HG02884 (cell line): ENCODE data around the gene RNF169.

Experiments
- ATAC-seq: cut with Tn5 transposase; IDR thresholded peaks from one replicate; pipeline ENCODE4 v1.9.1; 2021; ENCODE audit warnings: mild to moderate bottlenecking, moderate library complexity; ENCODE audit not compliant: unreplicated experiment

The RNF169 gene

DNA sequence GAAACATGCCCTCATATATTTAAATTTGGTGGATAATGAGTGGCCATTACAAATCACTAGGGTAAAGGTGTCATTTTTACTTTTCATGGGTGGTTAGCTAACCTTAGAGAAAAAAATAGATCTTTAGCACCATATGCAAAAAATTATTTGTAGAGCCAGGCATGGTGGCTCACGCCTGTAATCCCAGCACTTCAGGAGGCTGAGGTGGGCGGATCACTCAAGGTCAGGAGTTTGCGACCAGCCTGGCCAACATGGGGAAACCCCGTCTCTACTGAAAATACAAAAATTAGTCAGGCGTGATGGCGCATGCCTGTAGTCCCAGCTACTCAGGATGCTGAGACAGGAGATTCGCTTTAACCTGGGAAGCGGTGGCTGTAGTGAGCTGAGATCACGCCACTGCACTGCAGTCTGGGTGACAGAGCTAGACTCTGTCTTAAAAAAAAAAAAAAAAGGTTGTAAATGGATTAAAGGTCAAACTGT is 19.6 kb downstream of the RNF169 start:
- ATAC-seq = peak; percentile 65

GRCh38 chr11:74769055-74769707 is 20.5 kb downstream of the RNF169 start:
- no peak for ATAC-seq

DNA sequence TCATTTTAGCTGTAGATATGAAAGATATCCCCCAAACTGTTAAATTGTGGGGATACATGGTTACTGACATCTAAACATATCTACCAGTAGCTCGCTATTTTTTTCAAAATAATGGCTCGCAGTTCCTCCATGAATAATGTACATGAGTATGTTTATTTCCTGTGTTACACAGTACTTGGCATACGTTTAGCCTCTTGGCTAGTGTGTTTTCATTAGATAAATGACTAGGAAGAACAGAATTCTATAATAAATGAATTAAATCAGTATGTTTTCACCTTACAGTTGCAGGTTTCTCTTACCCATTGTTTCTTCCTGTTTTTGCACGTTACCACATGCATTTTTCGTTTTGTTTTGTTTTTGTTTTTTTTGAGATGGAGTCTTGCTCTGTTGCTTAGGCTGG is 21.8 kb downstream of the RNF169 start:
- no peak for ATAC-seq

GRCh38 chr11:74771139-74771538 is 22.5 kb downstream of the RNF169 start:
- ATAC-seq = no peak

DNA sequence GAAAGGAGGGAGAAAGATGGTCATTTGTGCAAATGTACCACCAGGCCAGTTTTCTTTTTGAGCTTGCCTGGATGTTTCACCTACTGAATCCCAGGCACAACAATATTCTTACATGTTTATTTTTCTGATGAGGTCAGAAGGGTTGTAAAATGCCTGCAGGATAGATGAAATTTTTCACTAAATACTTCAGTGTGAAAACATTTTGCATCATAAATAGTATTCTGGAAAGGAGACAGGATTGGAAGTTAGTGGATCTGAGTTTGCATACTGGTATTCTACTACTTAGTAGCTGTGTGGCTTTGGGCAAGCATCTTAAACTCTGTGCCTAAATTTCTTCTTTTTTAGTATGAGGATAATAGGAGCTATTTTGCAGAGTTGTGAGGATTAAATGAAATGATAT is 24.8 kb downstream of the RNF169 start:
- no peak for ATAC-seq

DNA sequence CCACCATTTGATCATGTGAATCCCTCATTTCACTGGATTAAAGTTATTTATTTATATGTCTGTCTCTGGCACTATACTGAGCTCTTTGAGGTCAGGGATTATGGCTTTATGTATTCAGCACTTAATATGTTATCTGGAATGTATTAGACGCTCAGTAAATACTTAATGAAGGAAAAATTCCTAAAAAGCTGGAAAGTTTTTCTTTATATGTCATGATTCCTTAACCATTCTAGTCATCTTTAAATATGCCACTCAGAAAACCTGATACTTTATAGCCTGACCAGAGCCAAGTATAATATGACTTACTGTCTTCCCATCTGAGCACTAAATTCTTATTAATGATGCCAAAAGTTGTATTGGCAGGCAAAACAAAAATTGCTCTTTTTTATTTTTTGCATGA is 27.1 kb downstream of the RNF169 start:
- ATAC-seq = no peak

DNA sequence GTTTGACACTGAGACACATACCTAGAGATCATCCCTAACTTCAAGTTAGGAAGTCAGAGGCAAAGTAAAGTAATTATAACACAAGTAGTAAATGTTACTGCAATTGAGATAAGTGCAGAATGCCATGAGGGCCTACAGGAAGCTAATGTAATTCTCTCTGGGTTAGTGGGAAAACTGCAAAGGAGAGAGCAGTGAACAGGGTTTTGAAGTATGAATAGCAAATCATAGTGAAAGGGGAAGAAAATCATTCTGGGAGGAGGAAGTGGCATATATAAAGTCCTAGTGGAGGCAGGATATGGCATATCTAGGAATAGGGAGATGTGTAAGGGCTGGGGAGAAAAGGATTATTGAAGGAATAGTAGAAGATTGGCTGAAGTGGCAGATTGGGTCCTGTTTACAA is 27.9 kb downstream of the RNF169 start:
- no peak for ATAC-seq

- ATAC-seq = no peak
Observed at GRCh38 chr11:74777038-74777437, 28.4 kb downstream of the RNF169 start.

DNA sequence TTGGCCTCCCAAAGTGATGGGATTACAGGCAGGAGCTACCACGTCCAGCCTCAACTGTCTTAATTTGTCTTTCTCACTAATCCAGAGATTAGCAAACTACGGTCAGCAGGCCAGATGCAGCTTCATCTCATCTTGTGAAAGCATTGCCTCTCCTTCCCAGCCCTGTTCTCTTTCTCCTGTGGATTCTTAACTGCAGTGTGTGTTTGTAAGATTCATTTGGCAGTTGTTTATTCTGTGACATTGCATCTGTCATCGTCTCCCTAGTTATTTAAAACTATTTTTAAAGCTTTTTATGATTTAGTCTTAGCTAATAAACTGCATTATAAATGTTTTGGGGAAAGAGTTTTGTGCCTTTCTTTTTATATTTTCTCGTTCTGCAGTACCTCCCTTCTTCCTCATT is 29.2 kb downstream of the RNF169 start:
- ATAC-seq = no peak

GRCh38 chr11:74778581-74778980 is 29.9 kb downstream of the RNF169 start:
- ATAC-seq = no peak

DNA sequence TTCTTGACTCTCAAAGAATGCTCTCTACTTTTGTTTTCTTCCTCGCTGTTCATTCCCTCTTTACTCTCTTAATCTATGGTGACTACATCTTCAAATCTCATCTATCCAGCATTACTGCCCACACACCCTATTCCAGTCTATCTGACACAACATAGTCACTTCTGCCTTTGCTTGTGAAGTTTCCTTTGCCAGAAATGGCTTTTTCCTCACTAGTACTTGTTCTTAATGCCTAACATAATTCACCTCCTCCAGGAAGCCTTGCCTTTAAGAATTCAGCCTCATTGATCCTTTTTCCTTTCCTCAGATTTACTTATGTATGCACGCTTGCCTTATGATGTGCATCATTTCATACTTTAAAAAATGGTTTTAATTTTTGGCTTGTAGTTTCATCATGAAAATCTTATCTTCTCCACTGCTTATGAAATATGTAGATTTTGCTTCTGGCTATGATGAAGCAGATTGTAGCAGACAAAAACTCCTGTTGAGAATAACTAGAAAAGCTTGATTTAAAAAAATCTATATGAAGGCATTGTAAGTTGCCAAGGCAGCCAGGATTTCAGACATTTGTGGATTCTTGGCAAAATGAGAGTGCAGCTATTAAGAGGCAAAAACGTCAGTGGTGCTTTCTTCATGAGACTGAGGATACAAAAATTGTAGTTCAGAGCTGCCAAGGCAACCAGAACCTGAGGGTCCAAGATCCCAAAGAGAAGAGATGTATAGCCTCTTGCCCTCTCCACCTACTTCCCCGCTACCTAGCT is 31.8 kb downstream of the RNF169 start:
- ATAC-seq = no peak

- ATAC-seq = no peak
Observed at GRCh38 chr11:74783241-74783871, 34.7 kb downstream of the RNF169 start.

DNA sequence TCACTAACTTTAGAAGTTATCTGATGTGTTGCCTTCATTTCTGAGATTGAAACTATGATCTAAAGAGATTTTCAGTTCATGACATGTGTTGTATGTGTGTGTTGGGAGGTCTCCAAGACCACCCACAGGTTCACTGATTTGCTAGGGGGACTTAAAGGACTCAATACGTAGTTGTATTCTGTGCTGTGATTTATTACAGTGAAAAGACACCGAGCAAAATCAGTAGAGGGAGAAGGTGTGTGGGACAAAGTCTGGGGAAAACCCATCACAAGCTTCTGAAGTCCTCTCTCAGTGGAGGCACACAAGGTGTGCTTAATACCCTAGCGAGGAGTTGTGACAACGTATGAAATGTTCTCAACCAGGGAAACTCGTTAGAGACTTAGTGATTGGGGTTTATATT is 35.6 kb downstream of the RNF169 start:
- peak; percentile 56 for ATAC-seq

GRCh38 chr11:74784726-74785125 is 36.1 kb downstream of the RNF169 start:
- ATAC-seq = peak; percentile 4

DNA sequence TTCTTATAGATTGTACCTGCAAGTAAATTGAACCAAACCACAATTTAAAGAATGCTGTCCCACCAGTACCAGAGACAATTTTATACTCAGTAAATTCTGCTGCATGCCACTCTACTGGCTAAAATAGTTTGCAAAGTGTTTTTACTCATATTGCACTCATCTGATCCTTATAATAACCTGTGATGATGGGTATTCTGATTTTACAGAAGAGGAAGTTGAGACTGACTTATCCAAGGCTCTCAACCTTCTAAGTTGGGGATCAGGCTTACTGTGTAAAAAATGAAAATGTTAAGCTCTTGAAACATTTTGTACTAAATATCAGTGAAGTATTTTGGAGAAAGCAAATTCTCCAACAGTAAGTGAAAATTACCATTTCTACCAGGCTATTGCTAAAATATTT is 37.9 kb downstream of the RNF169 start:
- ATAC-seq = no peak

DNA sequence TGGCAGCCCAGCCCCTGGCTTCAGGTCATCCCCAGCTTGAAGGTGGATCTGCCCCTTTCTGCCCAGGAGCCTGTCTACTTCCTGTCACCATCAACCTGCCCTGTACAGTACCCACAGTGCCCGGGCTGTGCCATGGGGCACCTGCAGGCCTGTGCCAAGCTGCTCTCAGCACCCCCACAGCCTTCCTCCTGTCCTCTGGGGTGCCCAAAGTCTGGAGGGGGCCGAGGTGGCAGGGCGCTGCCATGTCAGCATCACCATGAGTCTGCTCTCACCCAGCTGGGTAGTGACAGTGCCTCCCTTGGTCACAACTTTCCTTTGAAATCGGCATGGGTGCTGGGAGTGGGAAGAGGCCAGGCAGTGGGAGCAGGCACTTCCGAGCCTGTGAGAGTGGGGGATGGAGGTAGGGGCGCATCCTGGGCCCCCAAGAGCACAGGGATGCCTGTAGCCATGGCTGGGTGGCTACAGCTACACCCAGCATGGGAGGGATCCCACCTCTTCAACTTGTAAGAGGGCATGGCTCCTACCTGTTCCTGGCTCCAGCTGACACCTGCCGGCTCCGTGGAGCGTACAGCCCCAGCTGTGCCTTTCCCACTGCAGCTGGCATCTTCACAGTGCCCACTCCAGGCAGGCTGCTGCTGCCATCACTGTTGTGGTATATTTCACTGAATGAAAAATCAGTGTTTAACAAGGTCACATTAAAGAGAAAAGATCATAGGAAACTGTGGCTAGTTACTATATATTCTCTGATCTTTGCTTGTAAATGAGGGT is 42.9 kb downstream of the RNF169 start:
- ATAC-seq = no peak

DNA sequence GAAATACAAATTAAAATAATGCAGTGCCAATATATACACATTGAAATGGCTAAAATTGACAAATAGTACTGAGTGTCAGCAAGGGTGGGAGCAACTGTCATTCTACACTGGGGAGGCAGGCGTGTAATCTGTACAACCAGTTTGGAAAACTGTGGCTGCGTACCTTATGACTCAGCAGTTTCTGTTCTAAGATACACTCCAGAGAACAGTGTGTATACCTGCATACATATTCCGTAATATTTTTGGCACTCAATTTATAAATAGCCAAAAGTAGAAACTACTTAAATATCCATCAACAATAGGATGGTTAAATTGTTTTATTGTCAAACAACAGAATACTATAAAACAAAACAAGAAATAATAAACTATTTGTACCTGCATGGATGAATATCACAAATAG is 57.6 kb downstream of the RNF169 start:
- ATAC-seq = no peak

DNA sequence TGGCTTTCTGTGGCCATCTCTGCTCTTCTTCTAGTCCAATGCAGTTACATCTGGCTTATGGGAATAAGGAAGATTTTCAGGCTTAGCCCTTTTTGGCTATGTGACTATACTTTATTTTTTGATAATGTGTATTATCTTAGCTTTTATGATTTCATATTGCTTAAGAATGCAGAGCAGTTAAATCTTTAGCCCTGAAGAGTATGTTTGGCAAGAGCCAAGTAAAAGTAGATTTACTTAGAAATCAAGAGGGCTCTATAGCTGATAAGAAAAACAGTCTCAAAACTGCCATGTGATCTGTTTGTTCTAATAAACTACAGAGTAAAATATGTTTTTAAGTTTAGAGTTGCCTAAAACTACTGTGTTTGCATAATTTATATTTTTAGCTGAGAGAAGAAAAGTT is 61.2 kb downstream of the RNF169 start:
- ATAC-seq = no peak

DNA sequence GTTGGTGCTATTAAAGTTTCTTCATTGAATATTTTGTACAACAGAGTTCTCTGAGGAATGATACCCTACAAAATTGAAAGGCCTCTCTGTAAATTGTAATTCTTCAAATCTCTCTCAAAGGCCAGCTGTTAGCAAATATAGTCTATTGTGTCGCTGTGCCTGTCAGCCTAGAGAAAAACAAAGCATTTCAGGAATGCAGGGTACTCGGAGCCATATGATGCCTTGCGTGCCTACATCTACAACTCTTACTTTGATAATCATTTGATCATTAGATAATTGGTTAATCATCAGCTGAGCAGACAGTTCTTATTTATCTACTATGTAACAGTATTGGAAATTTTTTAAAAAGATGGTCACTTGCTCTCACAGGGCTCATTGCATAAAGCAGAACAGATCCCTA is 67.3 kb downstream of the RNF169 start:
- no peak for ATAC-seq

GRCh38 chr11:74816664-74817063 is 68.0 kb downstream of the RNF169 start:
- ATAC-seq = no peak

- no peak for ATAC-seq
Observed at GRCh38 chr11:74818283-74818946, 69.8 kb downstream of the RNF169 start.
